ENCODE data around the gene SRMS.
"Not testable (repeated sequence)": the region's sequence is repeated elsewhere in the genome, so short reads cannot be mapped to it uniquely, and the experiment has no call there.

The SRMS gene

GRCh38 chr20:63578224-63579016 is 30.9 kb upstream of the SRMS start:
- DNase-seq (ENCODE audit: low read depth in 2 of 2) = no peak

DNA sequence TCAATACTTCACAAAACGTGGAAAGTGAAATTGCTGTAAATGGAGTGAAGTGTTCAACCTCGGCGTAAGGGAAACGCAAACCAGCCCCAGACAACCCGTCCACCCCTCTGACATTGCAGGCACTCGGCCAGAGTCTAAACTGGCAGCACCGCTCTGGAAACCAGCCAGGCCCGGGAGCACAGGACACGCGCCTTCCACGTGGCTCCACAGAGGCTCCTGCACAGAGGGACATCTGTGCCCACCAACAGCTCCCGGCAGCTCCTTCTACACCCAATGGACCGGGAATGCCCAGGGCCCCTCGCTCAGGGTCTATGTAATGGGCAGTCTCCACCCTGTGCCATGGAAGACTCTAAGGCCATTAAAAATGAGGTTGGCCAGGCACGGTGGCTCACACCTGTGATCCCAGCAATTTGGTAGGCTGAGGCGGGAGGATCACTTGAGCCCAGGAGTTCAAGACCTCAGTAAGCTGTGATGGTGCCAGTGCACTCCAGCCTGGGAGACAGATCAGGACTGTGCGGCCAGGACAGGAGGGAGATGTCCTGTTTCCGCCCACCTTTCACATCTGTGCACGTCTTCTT is 29.9 kb upstream of the SRMS start:
- DNase-seq (ENCODE audit: low read depth in 2 of 2) = no peak

GRCh38 chr20:63576311-63576710 is 28.8 kb upstream of the SRMS start:
- no peak for DNase-seq (ENCODE audit: low read depth in 2 of 2)

- DNase-seq (ENCODE audit: low read depth in 2 of 2) = no peak
These were observed 27.5 kb upstream of the SRMS start for GRCh38 chr20:63574829-63575743.

DNA sequence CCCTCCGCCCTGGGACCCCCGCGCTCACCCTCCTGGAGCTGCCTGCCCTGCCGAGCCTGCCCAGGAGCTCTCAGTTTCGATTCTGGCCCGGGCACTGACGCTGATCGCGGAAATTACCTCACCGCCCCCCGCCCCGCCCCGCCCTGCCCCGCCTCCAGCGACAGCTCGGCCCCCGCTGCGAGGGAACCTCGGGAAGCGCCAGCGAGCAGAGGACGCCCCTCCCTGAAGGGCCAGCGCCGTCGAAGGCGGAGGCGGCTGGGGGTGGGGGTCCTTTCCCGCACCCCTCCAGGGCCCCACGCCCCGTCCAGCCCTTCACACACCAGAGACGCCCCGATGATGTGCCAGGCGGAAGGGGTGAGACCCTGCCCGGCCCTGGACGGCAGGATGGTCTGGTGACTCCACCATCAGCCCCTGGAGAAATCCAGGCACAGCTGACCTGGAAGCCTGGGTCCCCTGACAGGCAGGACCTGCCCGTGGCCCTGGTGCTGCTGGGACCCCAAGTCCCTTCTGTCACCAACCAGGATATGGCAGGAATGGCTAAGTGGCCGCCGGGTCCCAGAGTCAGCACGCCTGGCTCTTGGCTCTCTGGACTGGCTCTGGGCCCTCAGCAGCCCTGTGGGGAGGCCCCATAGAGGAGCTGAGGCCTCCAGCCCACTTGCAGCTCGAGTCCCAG is 26.7 kb upstream of the SRMS start, which contains the start of gene HELZ2:
Gene HELZ2 (minus strand): TSS at position 84 of the 673 bp plus-strand sequence. CDS start 1,854 bp downstream, outside the sequence.
- no peak for DNase-seq (ENCODE audit: low read depth in 2 of 2)

- DNase-seq (ENCODE audit: low read depth in 2 of 2) = no peak
These were observed 26.1 kb upstream of the SRMS start for GRCh38 chr20:63573647-63574131.

DNA sequence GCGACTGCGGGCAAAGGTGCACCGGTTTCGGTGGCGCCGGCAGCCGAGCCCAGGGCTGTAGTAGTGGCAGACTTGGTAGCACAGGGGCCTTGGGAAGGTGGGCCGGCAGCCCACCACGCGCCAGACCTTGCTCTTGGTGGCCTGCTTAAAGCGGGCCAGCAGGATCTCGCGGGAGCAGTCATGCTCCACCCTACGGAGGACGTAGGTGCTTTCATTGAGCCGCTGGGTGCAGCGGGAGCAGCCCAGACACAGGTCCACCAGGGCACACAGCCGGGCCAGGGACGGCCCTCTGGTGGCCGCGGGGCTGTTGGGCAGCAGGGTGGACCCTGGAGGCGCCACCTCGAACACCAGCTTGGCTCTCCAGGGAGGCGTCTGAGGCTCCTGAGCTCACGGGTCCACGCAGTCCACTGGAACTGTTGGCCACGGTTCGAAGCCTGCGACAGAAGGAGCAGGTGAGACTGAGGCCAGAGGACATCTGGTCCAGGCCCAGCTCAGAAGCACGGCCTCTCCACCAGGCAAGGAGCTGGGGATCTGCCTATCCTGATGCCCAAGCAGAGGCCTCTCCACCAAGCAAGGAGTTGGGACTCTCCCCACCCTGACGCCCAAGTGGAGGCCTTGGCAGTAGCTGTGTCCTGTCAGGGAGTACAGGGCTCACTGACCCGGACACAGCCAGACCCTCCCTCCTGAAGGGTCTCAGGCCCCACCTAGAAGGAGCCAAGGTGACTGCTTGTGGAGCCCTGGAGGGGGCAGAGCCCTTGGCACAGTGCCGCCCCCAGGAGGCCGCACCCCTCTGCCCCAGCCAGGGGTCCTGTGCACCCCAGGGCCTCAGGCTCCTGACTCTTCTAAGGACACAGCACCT is 25.5 kb upstream of the SRMS start:
- no peak for DNase-seq (ENCODE audit: low read depth in 2 of 2)

- DNase-seq (ENCODE audit: low read depth in 2 of 2) = no peak
These were observed 24.7 kb upstream of the SRMS start for GRCh38 chr20:63572071-63572787.

DNA sequence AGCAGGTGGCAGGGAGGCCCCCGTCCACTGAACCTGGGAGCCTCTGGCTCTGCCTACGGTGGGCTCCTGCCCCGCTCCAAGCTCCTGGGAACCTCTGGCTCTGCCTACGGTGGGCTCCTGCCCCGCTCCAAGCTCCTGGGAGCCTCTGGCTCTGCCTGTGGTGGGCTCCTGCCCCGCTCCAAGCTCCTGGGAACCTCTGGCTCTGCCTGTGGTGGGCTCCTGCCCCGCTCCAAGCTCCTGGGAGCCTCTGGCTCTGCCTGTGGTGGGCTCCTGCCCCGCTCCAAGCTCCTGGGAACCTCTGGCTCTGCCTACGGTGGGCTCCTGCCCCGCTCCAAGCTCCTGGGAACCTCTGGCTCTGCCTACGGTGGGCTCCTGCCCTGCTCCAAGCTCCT is 23.5 kb upstream of the SRMS start:
- DNase-seq (ENCODE audit: low read depth in 2 of 2) = not testable (repeated sequence)

- DNase-seq (ENCODE audit: low read depth in 2 of 2) = no peak
These were observed 22.9 kb upstream of the SRMS start for GRCh38 chr20:63570281-63571086.

GRCh38 chr20:63568986-63569949 is 21.7 kb upstream of the SRMS start:
- DNase-seq (ENCODE audit: low read depth in 2 of 2) = no peak

GRCh38 chr20:63568170-63568981 is 20.8 kb upstream of the SRMS start:
- DNase-seq (ENCODE audit: low read depth in 2 of 2) = no peak

DNA sequence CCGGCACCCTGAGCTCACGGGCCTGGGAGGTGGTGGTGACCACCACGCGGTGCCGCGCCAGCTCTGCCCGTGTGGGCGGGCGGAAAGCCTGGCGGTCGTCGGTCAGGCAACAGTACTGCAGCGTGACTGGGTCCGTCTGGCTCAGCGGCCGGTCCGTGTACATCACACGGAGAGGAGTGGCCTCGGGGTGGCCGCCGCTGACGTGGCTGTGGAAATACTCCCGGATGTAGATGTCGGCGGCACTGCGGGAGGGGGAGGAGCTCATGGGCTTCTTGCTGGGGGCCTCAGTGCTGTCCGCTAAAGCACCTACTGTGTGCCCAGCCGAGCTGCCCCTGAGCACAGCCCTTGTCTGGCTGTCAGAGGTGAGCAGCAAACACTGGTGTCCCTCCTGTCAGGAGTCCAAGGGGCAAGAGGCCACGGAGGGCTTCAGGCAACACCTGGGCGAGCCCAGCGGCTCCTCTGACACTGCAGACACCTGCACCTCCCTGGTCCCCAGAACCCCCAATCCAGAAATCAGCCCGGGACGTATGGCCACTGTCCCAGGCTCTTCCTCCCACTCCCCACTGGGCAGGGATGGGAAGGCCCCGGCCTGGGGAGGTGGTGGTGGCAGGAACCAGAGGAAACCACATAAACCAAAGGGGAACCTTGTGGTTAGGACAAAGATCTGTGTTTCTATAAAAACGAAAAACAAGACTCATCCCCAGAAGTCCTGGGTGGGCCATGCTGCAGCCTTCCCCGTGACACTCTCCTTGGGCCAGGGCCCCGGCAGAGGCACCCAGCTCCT is 20.0 kb upstream of the SRMS start:
- no peak for DNase-seq (ENCODE audit: low read depth in 2 of 2)

DNA sequence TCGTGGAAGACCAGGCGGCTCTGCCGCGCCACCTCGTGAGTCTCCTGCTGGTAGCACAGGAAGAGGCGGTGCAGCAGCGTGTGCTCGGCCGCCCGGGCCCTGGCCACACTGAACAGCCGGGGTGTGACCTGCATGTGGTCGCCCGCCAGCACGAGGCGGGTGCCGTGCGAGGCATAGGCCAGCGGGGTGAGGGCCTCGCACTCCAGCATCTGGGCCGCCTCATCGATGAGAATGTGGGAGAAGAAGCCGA is 19.5 kb upstream of the SRMS start:
- no peak for DNase-seq (ENCODE audit: low read depth in 2 of 2)

DNA sequence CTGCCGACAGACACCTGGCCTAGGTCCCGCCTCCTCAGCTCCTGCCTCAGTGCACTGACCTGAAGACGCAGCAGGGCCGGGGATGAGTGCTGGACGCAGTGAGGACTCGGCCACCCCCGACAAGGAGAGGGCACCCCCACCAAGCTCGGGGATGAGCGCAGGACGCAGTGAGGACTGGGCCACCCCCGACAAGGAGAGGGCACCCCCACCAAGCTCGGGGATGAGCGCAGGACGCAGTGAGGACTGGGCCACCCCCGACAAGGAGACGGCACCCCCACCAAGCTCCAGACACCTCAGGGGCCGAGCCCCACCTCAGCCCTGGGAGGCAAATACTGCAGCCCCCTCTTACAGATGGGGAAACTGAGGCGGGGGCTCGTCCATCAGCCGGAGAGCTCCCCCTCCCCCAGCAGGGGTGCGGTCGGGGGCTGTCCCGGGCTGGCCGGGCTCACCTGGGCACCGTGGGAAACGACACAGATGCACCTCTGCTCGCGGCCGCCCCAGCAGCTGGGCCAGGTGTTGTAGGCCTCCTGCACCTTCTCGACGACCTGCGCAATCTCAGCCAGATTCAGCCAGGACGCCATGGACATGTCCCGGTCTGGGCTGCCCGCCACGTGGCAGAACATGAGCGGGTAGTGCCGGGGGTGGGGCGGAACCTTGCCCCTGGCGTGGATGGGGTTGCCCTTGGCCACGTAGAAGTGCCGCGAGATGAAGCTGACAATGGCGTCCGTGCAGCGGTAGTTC is 19.0 kb upstream of the SRMS start:
- no peak for DNase-seq (ENCODE audit: low read depth in 2 of 2)

Measured in fibroblast of skin of left biceps (primary cell).